Mesothelial cell of epicardium (in vitro differentiated cells): ENCODE measurements around the gene NUB1. TPM values are rescaled to one million over a fixed set of nuclear protein-coding genes. Genes with fewer than 3 reads are reported as not detected.

ENCODE experiments used
- DNase-seq, 2 experiments: peaks; one replicate each; pipeline ENCODE4 v3.0.0; 2021; ENCODE audit warnings: low spot score in 2 of 2; ENCODE audit not compliant: unreplicated experiment in 2 of 2
- H3K27ac Mint-ChIP-seq: 2 replicates; pipeline ENCODE4 v1.8.0; 2021; ENCODE audit warnings: mixed read lengths
- H3K27me3 Mint-ChIP-seq: 2 replicates; pipeline ENCODE4 v1.8.0; 2021; ENCODE audit warnings: low read depth, mixed read lengths
- H3K36me3 Mint-ChIP-seq: 2 replicates; pipeline ENCODE4 v1.8.0; 2021; ENCODE audit warnings: mixed read lengths
- H3K4me1 Mint-ChIP-seq: 2 replicates; pipeline ENCODE4 v1.8.0; 2021; ENCODE audit warnings: mixed read lengths
- H3K4me3 Mint-ChIP-seq: 2 replicates; pipeline ENCODE4 v1.8.0; 2021; ENCODE audit warnings: mild to moderate bottlenecking, moderate library complexity, mixed read lengths
- H3K9me3 Mint-ChIP-seq: 2 replicates; pipeline ENCODE4 v1.8.0; 2021; ENCODE audit warnings: mixed read lengths
- CTCF ChIP-seq: fragments of 200-600 bp; sonication (generic); IDR thresholded peaks from one replicate; pipeline ENCODE4 v1.5.0; 2021; ENCODE audit warnings: antibody characterized with exemption; ENCODE audit not compliant: unreplicated experiment
- total RNA-seq: library from RNA; stranded (reverse); gene quantifications from 3 replicates; pipeline ENCODE4 v1.2.1, GENCODE V29; 2021

NUB1 gene
- total RNA-seq, 1 donor from 2014 or later: 52.3 TPM

- Mint-ChIP-seq H3K27ac (no peak overlapping the region), H3K4me3 (no peak overlapping the region), H3K4me1 (peaks cover 4% of the 10 kb centered on the region), H3K9me3 (peaks cover 7% of the 10 kb centered on the region), H3K27me3 (peaks cover 13% of the 10 kb centered on the region), H3K36me3 (no peaks in the 10 kb centered on the region)
- no peak for TF ChIP-seq CTCF
- DNase-seq: no peak
These were observed 11.0 kb upstream of the NUB1 start for GRCh38 chr7:151330661-151331060.

DNA sequence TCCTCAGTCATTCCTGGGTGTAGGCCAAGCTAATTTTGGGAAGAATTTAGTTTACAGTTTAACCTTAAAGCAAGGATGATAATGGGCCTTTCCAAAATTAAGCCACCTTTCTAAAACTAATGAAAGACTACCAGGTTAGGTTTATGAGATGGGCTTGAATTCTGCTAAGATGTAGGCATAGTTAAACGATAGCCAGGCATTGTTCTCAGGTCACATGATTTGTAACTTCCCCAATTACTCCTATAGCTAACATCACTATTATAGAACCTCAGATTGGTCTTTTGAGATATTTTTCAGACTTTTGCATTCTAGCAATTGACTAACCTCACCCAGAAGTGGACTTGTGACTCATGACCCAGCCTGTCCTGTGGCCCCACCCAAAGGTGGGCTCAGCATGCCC, 7.0 kb upstream of the NUB1 start:
- Mint-ChIP-seq H3K4me1 (peaks cover 4% of the 10 kb centered on the region), H3K4me3 (no peak overlapping the region), H3K27ac (no peak overlapping the region), H3K36me3 (no peaks in the 10 kb centered on the region), H3K9me3 (peaks cover 8% of the 10 kb centered on the region), H3K27me3 (peaks cover 3% of the 10 kb centered on the region)
- no peak for DNase-seq
- TF ChIP-seq CTCF: no peak

DNA sequence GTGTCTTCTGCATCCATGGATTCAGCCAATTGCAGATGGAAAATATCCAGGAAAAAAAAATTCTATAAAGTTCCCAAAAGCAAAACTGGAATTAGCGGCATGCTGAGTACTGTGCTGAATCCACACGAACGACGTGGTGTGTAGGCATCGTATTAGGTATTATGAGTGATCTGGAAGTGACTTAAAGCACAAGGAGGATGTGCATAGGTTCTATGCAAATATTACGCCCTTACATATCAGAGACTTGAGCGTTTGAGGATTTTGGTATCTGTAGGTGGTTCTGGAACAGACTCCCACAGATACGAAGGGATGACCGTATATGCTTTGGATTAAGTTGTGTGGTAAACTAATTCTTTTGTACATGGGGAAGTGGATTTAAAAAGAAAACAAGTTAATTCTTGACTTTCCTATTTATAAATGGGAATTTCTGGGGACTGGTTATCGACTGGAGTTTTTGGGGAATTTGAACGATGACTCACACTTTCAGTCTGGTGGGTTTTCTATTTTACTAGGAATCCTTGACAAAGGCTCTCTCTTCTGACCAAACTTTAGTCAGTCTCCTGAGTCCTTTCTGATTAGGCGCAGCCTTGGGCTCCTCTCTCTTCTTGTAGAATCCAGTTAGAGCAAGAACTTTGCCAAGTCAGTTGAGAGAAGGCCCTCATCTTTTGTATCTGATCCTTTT, 5.4 kb upstream of the NUB1 start:
- TF ChIP-seq CTCF: no peak
- no peaks in the 10 kb centered on the region for H3K36me3 Mint-ChIP-seq
- no peak overlapping the region for H3K27ac Mint-ChIP-seq
- DNase-seq: no peak
- H3K9me3 Mint-ChIP-seq: peaks cover 9% of the 10 kb centered on the region
- no peaks in the 10 kb centered on the region for H3K4me1 Mint-ChIP-seq
- peaks cover 3% of the 10 kb centered on the region for H3K27me3 Mint-ChIP-seq
- H3K4me3 Mint-ChIP-seq: no peak overlapping the region

DNA sequence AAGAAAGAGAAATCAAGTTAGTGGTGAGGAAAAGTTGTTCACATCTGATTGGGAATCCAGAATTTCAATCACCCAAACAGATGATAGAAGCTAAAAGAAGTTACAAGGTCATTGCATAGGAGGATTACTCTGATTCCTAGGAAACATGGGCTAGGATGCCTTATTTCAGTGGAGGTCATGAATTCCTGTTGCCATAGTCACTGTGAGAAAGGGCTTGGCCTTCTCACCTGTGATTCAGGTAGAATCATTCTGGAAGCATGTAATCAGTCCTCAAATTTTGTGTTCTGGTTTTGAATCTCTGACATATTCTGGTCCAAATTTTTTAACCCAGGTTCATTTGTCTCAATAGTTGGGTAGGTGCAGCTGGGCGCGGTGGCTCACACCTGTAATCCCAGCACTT, 4.3 kb upstream of the NUB1 start:
- Mint-ChIP-seq H3K4me3 (no peak overlapping the region), H3K9me3 (peaks cover 9% of the 10 kb centered on the region), H3K27ac (no peak overlapping the region), H3K4me1 (peaks cover 2% of the 10 kb centered on the region), H3K36me3 (no peaks in the 10 kb centered on the region), H3K27me3 (peaks cover 3% of the 10 kb centered on the region)
- no peak for DNase-seq
- no peak for TF ChIP-seq CTCF

- Mint-ChIP-seq H3K4me3 (no peak overlapping the region), H3K4me1 (peaks cover 11% of the 10 kb centered on the region), H3K36me3 (no peaks in the 10 kb centered on the region), H3K27ac (no peak overlapping the region), H3K27me3 (no peaks in the 10 kb centered on the region), H3K9me3 (peaks cover 9% of the 10 kb centered on the region)
- TF ChIP-seq CTCF: no peak
- DNase-seq: no peak
These were observed 2.8 kb upstream of the NUB1 start for GRCh38 chr7:151338809-151339208.
